Muscle of arm (tissue), 12 donors: ENCODE results near the gene PABPC1L. TPM values are rescaled to one million over a fixed set of nuclear protein-coding genes. Genes with fewer than 3 reads are reported as not detected.

Experiments used
- DNase-seq: peaks from one replicate; pipeline ENCODE4 v3.0.0-alpha.2; 2013
- polyA plus RNA-seq, 12 donors: library from polyadenylated mRNA; unstranded; fragments of 120-200 nt; gene quantifications; one replicate each; pipeline ENCODE4 v1.2.1, GENCODE V29; 2013; ENCODE audit not compliant: insufficient read length in 12 of 12

PABPC1L gene
- polyA plus RNA-seq, 12 donors: 9.3 to 68.5 (median 12.1) TPM; not detected in 1

DNA sequence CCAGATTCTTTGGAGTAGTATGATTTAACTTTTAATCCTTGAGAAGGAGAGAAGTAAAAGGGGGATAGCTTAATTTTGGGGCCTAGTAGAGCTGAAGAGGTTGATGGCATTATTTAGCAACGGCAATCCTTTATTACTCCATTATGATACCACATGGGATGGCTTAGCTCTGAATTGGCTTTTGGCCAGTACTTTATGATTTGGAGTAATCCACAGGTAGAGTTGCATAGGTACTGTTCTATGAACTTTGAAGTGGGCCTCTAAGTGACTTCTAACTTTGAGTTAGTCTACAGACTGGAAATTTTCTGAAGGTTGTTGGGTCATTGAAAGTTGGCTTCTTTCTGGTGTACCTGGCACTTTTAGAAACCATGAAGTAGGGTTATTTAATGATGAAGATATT is 12.7 kb upstream of the PABPC1L start:
- no peak for DNase-seq

DNA sequence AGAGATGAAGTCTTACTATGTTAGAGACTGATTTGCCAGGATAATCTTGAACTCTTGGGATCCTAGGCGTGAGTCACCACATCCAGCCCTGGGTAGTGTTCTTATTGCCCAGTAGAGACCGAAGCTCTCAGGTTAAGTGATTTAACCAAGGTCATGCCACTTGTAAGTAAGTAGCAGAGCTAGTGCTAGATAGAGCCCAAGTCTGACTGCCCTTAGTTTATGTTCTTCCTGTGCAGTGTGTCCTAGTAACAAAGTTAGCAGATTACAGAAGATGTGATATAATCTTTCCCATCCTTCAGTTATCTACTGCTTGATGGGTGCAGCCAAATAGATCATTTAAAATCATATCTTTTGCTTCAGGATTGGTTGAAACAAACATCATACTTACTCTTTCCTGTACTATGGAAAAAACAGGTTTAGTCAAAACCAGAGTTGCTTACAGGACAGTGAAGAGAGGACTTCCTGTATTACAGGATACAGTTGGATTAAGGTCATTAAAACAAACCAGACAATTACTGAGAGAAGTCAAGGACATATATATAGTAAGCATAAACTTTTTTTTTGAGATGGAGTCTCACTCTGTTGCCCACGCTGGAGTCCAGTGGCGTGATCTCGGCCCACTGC is 9.5 kb upstream of the PABPC1L start:
- DNase-seq: no peak

DNA sequence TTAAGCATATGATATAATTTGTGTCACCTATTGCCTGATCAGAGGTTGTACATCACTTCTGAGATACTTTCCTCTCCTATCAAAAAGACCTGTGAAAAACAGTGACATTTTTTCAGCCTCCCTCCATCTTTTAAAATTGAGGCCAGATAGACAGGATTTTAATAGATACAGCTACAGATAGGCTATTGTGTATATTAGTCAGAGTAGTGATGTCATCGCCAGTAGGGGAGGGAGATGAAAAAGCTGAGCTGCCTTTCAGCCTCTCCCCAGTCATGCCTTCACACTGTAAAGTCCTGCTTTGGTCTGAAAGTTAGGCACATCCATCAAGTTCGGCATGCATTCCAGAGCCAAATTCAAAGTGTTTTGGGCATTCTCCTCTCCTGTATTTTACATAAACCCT is 7.9 kb upstream of the PABPC1L start:
- no peak for DNase-seq

DNA sequence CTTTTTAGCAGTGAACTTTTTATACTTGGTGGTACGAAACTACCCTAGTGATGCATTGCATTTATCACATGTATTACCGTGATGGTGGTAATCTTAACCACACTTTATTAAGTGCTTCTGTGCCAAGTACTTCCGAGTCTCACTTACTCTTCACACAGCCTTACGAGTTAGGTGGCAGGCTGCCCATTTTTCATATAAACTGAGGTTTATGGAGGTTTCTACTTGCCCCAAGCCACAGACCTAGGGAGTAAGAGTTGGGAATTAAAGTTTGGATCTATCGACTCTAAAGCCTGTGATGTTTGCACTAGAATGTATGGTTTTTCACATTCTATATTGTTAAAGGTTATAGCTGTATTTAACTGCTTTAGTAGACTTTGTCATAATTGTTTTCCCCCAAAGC is 5.5 kb upstream of the PABPC1L start:
- no peak for DNase-seq

DNA sequence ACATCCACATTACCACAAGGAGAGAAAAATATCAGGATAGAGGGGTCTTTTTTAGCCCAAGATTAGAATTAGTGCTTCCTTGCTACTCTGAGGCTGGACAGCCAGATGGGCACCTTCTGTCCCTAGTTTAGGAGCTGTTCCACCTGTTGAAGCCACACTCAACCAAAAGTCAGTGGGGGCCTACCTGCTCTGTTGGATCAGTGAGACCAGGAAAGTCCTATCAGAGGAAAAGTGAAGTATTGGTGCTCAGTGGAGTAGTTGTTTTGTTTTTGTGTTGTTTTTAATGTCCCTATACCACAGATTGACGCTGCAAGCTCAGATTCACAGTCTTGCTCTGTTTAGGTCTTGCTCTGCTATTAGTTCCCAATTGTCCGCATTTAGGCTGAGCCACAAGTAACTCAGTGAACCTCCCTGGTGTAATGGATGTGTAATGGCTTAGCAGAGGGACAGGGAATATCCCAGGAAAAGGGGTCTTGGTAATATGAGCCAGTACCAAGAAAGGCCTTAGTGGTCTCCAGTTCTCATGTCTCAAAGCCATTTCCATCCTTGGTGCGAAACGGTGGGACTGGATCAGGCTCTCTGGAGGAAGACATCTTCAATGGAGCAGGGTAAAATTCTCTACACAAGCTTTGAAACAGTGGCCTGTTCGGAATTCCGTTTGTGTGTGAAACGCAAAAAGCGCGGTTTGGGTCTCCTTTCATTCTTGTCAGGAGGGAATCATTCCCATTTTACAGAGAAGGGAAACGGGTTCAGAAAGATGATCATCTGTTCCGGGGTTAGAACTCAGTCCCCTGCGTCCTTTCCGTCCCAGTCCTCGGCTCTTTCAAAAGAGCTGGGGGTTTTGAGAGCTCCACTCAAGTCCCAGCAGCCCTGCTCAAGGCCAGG is 631 bp upstream of the PABPC1L start:
- DNase-seq: no peak

DNA sequence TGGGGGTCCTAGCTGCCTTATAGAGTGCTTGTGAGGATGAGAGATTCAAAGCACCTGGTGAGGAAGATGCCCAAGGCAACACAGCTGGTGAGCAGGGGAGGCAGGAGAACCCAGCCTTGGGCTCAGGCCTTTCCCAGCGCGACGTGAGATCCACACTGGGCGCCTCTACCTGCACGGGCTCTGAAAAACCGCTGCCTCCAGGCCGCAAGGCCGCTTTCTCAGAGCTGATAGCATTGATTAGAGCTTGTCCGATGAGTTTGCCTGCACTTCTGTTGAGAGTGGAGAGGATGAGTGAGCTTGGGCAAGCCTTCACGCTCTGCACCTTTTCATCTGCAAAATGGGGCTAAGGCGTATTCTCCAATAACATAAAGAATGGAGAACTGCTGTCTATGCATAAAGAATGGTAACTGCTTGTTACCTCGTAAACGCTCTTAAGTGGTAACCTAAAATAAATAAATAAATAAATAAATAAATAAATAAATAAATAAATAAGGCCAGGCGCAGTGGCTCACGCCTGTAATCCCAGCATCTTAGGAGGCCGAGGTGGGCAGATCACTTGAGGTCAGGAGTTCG is 916 bp downstream of the PABPC1L start:
- no peak for DNase-seq

DNA sequence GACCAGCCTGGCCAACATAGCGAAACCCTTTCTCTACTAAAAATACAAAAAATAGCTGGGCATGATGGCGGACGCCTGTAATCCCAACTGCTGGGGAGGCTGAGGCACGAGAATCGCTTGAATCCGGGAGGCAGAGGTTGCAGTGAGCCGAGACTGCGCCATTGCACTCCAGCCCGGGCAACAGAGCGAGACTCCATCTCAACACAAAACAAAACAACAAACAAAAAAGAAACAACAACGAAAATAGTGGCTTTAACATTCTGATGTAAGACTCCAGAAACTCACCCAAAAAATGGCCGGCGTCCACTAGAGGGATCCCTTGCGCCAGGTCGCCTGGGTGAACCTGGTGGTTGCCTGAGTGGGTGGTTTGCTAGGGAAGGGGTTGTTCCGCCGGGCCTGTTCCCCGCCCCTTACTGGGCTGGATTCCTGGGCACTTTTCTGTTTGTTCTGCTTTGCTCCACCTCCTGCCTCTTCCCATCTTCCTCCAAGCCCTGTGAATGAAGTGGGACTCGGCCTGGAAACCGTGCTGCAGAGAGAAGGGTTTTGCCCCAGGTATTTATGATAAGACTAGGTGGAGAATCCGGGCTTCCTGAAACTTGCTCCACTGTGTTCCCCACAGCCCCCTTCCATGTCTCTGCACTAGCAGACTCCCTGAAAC is 1.5 kb downstream of the PABPC1L start:
- DNase-seq: no peak

DNA sequence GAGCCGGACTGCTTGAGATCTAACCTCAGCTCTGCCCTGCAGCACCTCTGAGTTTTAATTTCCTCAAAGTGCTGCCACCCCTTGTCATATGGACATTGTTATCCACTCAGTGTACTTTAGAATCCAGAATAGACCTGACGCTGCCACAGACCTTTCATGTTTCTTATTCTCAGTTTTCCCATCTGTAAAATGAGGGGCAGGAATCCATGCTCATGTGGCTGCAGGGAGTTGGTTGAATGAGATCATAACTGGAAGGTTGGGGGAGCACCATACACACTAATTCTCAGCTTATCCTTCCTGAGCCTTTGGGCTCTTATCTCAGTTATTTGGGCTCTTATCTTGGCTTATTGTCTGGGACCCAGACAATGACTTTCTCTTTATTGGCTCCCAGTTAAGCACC is 2.3 kb downstream of the PABPC1L start:
- no peak for DNase-seq

DNA sequence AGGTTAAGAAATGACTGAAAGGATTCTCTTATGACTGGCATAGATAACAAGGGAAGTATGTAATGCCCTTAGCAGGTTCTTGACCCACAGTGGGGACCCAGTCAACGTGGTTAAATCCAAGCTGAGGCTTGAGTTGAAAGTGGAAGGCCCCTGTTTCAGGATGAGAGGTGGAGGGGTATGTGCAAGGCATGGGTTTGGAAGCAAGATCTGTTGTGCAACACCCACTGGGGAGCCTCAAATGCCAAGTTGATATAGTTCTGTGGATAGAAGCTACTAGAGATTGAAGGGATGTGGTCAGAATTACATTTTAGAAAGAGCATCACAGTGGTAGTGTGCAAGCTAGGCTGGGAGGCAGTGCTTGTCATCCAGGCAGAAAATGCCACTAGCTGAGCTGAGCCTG is 5.1 kb downstream of the PABPC1L start:
- no peak for DNase-seq

DNA sequence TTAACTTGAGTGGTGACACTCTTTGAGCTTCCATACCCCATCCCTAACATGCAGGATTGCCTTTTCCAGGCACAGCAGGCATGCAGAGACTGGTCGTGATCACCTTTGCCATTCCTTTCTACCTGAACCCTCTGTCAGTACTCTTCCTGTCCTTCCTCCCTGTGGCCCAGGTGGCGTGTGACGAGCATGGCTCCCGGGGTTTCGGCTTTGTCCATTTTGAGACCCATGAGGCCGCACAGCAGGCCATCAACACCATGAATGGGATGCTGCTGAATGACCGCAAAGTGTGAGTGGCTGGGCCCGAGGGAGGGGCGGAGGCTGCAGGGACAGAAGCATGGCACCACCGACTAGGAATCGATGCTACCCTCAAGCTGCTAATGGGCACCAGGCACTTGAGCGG is 6.7 kb downstream of the PABPC1L start:
- DNase-seq: no peak

DNA sequence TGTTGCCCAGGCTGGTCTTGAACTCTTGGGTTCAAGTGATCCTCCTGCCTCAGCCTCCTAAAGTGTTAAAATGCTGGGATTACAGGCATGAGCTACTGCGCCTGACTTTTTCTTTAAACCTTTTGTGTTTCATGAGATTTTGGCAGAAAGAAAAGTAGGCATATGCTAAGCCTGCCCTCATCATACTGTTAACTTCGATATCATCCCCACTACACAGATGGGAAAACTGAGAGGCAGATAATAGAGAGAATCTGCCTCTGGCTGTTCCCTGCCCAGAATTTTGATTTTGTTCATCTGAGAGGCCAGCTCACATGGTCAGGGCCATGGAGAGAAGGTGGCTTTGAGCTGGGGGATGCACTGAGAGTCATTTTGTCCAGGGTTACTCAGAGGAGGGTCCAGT is 7.5 kb downstream of the PABPC1L start:
- DNase-seq: no peak

DNA sequence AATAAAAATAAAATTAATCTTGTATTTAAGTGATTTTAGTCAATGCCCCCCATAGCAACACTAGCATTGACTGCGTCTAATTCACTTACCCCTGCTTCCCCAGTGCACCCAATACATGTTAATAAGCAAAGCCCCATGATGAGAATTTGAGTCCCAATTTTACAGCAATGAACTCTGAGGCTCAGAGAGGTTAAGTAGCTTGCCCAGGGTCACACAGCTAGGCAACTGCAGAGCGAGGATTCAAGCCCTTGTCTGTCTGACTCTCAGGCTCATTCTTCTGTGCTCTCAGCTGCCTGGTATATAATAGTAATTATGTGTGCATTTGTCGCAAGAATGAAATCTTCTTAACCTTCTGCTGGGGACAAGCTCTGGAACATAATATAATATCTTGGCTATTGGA is 8.5 kb downstream of the PABPC1L start:
- no peak for DNase-seq

DNA sequence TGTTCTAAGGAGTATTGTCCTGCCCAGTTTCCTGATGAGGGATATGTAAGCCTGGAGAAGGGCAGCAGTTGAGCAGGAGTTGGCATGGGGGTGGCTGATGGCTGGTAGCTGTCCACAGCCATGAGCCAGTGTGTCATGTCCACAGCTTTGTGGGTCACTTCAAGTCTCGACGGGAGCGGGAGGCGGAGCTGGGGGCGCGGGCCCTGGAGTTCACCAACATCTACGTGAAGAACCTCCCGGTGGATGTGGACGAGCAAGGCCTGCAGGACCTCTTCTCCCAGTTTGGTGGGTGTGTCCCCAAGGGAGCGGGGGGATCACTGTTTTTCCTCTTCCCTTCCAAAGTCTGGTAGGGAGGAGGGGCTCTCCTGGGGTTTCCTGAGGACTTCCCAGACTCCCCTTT is 8.9 kb downstream of the PABPC1L start:
- no peak for DNase-seq

DNA sequence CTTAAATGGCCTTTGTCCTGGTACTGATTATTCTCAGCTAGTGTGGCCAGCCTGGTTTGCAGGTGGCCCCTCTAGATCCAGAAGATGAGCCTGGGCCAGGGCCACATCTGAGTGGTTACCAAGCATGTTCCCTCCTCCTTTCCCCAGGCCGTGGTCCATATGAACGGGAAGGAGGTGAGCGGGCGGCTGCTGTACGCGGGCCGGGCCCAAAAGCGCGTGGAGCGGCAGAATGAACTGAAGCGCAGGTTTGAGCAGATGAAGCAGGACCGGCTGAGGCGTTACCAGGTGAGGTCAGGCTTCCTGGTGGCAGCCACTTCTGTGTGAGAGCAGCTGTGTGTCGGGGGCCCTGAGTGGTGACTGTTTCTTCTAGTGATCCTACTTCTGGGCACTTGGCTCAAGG is 11.6 kb downstream of the PABPC1L start:
- DNase-seq: no peak

DNA sequence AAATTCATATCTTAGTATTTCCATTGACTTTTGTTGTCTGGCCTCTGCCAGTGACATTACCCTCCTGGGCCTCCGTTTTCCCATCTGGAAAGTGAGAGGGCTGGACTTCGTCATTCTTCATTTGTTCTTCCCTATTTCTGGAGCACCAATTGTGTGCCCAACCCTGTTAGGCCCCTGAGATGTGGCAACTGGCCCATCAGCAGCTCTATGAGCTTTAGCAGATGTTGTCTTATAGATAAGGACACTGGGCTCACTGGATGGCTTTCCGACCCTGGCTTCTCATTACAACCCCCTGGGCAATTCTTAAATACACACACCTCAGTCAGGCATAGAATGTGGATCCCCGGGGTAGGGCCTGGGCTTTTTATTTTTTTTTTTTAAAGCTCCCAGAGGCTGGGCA is 14.7 kb downstream of the PABPC1L start:
- DNase-seq: no peak

DNA sequence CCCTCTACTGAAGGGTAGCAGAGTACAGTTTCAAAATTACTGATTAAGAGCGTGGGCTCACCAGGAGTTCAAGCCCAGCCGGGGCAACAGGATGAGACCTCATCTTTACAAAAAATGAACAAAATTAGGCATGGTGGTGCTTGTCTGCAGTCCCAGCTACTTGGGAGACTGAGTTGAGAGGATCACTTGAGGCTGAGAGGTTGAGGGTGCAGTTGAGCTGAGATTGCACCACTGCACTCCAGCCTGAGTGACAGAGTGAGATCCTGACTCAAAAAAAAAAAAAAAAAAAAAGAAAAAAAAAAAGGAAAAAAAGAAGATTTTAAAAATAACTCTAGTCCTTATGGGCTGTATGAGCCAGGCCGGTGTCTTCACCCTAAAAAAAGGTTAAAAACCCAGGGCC is 18.7 kb downstream of the PABPC1L start:
- DNase-seq: no peak

DNA sequence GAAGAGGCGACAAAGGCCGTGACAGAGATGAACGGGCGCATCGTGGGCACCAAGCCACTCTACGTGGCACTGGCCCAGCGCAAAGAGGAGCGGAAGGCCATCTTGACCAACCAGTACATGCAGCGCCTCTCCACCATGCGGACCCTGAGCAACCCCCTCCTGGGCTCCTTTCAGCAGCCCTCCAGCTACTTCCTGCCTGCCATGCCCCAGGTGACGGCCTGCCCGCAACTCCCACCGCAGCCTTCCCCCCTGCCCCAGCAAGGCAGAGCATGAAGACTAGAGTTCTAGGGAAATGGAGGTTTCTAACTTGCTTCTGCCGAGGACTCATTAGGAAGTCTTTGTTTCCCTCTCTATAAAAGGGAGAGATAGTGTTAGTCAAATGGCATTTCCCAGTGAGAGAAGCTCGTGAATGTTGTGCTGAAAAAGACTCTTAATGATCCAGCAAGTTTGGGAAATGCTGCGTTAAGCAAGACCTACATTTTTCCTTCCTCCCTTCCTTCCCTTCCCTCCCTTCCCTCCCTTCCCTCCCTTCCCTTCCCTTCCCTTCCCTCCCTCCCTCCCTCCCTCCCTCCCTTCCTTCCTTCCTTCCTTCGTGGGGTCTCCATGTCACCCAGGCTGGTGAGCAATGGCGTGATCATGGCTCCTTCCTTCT is 20.8 kb downstream of the PABPC1L start:
- DNase-seq: no peak

DNA sequence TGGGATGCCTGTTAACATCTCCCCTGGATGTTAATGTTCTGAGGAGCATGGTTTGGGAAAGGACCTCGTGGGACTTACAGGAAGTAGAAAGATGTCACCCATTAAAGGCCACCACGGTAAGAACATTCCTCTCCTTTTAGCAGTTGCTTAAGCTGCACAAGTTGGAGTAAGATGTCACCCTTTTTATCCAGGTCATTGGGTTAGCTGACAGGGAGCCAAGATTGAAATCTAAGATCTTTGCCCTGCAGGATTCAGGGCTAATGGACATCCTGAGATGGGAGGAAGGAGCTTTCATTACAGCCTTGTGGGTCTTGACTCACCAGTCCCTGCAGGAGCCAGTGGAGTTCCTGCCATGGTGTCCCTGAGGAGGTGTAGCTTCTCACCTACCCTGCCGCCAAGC is 22.1 kb downstream of the PABPC1L start:
- DNase-seq: no peak

DNA sequence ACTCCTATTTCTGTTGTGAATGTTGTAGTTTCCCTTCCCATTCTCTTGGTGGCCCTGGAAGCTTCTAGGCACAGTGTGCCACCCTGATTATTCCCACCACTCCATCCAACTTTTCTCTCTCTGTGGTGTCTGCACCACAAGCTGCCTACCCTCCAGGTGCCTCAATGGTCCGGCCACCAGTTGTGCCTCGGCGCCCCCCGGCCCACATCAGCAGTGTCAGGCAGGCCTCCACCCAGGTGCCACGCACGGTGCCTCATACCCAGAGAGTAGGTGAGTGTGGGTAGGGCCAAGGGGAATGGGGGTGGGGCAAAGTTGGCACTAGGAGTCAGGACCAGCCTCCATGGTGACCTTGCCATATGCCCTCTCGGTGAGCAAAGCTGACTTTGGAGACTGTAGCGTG is 23.1 kb downstream of the PABPC1L start:
- DNase-seq: no peak

DNA sequence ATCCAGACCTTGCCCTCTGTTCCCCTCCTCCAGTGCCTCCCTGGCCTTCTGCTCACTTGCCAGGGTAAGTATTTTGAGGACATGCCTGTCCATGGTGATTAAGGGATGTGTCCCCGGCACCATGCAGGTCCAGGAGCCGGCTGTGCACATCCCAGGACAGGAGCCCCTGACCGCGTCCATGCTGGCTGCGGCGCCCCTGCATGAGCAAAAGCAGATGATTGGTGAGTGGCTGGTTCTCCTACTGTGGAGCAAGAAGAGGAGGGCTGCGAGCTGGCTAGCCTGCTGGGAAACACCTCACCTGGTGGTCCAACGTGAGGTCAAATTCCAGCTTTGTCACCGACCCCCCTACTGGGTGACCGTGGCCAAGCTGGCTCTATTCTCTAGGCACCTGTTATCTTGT is 26.6 kb downstream of the PABPC1L start:
- no peak for DNase-seq

DNA sequence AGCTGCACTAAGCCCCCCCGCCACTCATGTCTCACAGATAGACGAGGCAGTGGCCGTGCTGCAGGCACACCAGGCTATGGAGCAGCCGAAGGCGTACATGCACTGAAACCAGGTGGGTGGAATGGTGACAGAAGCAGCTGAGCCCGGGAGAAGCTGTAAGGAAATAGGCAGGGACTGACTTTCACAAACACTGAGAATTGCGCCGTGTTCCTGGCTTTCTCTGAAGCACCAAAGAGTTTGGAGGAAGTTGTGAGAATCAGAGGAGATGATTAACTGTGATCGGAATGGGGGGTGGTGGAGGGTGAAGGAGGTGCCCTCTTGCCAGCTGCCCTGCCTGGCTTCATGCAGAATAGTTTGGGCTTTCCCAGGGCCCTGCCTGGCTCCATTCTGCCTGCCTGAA is 28.8 kb downstream of the PABPC1L start:
- no peak for DNase-seq

DNA sequence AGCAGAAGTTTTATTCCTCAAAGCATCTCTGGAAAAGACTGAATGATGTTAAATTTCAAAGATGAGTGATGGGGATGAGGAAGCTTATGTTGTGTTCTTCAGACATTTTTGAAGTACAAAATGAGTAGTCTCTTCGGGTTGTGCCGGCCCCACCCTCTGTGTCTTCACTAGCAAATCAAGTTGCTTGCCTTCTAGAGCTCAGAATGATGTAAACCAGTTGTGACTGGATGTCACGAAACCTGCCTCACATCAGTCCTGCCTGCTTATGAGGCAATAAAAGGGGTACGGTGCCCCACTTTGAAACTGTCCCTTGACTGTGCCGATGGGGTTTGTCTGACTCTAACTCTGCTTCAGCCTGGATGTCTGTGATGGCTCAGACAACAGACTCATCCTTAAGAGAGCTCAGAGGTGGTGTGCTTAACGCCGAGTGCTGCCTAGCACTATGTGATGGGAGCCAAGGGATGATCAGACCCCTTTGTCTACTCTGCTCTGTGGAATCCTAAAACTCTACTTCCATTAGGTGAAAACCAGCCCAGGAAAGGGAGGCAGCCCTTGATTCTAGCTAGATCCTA is 31.3 kb downstream of the PABPC1L start:
- no peak for DNase-seq
